ENCODE measurements around the gene DDX6. TPM values are rescaled to one million over a fixed set of nuclear protein-coding genes. Genes with fewer than 3 reads are reported as not detected.

The DDX6 gene
- total and polyA plus RNA-seq, 9 of the 15 experiments (the other 6 are each of a cell fraction or from before 2014, with no cell fraction given), result 10.0 to 102 (median 58.2) TPM

DNA sequence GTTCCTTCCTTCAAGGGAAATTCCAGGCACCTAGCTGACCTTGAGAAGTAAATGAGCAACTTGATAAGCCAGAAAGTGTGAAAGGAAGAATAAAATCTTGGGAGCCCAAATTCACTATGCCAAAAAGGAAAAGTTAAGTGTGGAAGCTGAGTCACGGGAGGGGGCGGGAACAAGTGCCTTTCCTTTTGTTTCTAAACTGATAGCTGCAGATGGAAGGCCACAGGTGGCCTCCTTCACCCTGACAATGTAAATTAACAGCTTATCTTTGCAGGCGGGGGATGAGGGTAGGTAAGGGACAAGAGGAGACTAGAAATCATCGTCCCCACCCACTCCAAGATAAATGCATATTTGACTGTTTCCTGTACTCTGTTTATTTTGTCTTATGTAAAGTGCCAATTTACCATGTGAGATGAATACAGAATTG, 75.1 kb downstream of the DDX6 start (continued):
- TF ChIP-seq, protein P1, sequence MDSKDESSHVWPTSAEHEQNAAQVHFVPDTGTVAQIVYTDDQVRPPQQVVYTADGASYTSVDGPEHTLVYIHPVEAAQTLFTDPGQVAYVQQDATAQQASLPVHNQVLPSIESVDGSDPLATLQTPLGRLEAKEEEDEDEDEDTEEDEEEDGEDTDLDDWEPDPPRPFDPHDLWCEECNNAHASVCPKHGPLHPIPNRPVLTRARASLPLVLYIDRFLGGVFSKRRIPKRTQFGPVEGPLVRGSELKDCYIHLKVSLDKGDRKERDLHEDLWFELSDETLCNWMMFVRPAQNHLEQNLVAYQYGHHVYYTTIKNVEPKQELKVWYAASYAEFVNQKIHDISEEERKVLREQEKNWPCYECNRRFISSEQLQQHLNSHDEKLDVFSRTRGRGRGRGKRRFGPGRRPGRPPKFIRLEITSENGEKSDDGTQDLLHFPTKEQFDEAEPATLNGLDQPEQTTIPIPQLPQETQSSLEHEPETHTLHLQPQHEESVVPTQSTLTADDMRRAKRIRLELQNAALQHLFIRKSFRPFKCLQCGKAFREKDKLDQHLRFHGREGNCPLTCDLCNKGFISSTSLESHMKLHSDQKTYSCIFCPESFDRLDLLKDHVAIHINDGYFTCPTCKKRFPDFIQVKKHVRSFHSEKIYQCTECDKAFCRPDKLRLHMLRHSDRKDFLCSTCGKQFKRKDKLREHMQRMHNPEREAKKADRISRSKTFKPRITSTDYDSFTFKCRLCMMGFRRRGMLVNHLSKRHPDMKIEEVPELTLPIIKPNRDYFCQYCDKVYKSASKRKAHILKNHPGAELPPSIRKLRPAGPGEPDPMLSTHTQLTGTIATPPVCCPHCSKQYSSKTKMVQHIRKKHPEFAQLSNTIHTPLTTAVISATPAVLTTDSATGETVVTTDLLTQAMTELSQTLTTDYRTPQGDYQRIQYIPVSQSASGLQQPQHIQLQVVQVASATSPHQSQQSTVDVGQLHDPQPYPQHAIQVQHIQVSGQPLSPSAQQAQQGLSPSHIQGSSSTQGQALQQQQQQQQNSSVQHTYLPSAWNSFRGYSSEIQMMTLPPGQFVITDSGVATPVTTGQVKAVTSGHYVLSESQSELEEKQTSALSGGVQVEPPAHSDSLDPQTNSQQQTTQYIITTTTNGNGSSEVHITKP (IDR thresholded peaks at IDR 0.05; ENCODE audit: partially characterized antibody), result peak; percentile 55
- TF ChIP-seq, protein P2, sequence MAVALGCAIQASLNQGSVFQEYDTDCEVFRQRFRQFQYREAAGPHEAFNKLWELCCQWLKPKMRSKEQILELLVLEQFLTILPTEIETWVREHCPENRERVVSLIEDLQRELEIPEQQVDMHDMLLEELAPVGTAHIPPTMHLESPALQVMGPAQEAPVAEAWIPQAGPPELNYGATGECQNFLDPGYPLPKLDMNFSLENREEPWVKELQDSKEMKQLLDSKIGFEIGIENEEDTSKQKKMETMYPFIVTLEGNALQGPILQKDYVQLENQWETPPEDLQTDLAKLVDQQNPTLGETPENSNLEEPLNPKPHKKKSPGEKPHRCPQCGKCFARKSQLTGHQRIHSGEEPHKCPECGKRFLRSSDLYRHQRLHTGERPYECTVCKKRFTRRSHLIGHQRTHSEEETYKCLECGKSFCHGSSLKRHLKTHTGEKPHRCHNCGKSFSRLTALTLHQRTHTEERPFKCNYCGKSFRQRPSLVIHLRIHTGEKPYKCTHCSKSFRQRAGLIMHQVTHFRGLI (CRISPR knock-in tag; IDR thresholded peaks at IDR 0.05), result no peak
- TF ChIP-seq ATF7 (IDR thresholded peaks at IDR 0.05) (peak; percentile 44; the same call in 1 of the 2 replicates), MYC (IDR thresholded peaks at IDR 0.05; ENCODE audit: low read depth, low read length) (no peak), MYC (CRISPR knock-in tag; IDR thresholded peaks at IDR 0.05; ENCODE audit: borderline replicate concordance, low read depth) (no peak), HNRNPL (IDR thresholded peaks at IDR 0.05; ENCODE audit: low read depth, low read length) (no peak), MXI1 (IDR thresholded peaks at IDR 0.05; ENCODE audit: low read depth, low read length) (no peak), RBM34 (IDR thresholded peaks at IDR 0.05; ENCODE audit: borderline replicate concordance, insufficient read depth, low read length) (no peak), ZNF121 (CRISPR knock-in tag; conservative IDR thresholded peaks at IDR 0.05) (no peak), MEIS2 (IDR thresholded peaks at IDR 0.05; ENCODE audit: partially characterized antibody) (peak; percentile 81), GATA2 (CRISPR knock-in tag; IDR thresholded peaks at IDR 0.05) (peak; percentile 34; the same call in 1 of the 2 replicates)
- TF ChIP-seq, protein P3, sequence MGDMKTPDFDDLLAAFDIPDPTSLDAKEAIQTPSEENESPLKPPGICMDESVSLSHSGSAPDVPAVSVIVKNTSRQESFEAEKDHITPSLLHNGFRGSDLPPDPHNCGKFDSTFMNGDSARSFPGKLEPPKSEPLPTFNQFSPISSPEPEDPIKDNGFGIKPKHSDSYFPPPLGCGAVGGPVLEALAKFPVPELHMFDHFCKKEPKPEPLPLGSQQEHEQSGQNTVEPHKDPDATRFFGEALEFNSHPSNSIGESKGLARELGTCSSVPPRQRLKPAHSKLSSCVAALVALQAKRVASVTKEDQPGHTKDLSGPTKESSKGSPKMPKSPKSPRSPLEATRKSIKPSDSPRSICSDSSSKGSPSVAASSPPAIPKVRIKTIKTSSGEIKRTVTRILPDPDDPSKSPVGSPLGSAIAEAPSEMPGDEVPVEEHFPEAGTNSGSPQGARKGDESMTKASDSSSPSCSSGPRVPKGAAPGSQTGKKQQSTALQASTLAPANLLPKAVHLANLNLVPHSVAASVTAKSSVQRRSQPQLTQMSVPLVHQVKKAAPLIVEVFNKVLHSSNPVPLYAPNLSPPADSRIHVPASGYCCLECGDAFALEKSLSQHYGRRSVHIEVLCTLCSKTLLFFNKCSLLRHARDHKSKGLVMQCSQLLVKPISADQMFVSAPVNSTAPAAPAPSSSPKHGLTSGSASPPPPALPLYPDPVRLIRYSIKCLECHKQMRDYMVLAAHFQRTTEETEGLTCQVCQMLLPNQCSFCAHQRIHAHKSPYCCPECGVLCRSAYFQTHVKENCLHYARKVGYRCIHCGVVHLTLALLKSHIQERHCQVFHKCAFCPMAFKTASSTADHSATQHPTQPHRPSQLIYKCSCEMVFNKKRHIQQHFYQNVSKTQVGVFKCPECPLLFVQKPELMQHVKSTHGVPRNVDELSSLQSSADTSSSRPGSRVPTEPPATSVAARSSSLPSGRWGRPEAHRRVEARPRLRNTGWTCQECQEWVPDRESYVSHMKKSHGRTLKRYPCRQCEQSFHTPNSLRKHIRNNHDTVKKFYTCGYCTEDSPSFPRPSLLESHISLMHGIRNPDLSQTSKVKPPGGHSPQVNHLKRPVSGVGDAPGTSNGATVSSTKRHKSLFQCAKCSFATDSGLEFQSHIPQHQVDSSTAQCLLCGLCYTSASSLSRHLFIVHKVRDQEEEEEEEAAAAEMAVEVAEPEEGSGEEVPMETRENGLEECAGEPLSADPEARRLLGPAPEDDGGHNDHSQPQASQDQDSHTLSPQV (IDR thresholded peaks at IDR 0.05), result peak; percentile 36; the same call in 1 of the 2 replicates
- TF ChIP-seq, protein P4, sequence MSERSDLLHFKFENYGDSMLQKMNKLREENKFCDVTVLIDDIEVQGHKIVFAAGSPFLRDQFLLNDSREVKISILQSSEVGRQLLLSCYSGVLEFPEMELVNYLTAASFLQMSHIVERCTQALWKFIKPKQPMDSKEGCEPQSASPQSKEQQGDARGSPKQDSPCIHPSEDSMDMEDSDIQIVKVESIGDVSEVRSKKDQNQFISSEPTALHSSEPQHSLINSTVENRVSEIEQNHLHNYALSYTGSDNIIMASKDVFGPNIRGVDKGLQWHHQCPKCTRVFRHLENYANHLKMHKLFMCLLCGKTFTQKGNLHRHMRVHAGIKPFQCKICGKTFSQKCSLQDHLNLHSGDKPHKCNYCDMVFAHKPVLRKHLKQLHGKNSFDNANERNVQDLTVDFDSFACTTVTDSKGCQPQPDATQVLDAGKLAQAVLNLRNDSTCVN (CRISPR knock-in tag; IDR thresholded peaks at IDR 0.05), result no peak
- TF ChIP-seq, protein P5, sequence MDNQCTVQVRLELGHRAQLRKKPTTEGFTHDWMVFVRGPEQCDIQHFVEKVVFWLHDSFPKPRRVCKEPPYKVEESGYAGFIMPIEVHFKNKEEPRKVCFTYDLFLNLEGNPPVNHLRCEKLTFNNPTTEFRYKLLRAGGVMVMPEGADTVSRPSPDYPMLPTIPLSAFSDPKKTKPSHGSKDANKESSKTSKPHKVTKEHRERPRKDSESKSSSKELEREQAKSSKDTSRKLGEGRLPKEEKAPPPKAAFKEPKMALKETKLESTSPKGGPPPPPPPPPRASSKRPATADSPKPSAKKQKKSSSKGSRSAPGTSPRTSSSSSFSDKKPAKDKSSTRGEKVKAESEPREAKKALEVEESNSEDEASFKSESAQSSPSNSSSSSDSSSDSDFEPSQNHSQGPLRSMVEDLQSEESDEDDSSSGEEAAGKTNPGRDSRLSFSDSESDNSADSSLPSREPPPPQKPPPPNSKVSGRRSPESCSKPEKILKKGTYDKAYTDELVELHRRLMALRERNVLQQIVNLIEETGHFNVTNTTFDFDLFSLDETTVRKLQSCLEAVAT (IDR thresholded peaks at IDR 0.05), result no peak
- TF ChIP-seq, protein P6, sequence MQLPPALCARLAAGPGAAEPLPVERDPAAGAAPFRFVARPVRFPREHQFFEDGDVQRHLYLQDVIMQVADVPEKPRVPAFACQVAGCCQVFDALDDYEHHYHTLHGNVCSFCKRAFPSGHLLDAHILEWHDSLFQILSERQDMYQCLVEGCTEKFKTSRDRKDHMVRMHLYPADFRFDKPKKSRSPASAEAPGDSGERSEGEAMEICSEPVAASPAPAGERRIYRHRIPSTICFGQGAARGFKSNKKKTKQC (CRISPR knock-in tag; IDR thresholded peaks at IDR 0.05), result no peak

Measured in K562 (cell line).